GM12801 (cell line): ENCODE data around the gene DAB1.

Experiments used
- TF ChIP-seq, protein P1 (sequence below): IDR thresholded peaks from one replicate; pipeline ENCODE4 v1.5.1; 2011; ENCODE audit warnings: control low read depth; ENCODE audit not compliant: insufficient read length; ENCODE audit errors: extremely low read depth

Gene DAB1

GRCh38 chr1:57423656-57424211, at the start of gene DAB1:
DAB1 (minus strand) TSS chr1:57424060; CDS start chr1:57291030, 133,030 bp downstream.
- TF ChIP-seq, protein P1, sequence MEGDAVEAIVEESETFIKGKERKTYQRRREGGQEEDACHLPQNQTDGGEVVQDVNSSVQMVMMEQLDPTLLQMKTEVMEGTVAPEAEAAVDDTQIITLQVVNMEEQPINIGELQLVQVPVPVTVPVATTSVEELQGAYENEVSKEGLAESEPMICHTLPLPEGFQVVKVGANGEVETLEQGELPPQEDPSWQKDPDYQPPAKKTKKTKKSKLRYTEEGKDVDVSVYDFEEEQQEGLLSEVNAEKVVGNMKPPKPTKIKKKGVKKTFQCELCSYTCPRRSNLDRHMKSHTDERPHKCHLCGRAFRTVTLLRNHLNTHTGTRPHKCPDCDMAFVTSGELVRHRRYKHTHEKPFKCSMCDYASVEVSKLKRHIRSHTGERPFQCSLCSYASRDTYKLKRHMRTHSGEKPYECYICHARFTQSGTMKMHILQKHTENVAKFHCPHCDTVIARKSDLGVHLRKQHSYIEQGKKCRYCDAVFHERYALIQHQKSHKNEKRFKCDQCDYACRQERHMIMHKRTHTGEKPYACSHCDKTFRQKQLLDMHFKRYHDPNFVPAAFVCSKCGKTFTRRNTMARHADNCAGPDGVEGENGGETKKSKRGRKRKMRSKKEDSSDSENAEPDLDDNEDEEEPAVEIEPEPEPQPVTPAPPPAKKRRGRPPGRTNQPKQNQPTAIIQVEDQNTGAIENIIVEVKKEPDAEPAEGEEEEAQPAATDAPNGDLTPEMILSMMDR, result no peak

DNA sequence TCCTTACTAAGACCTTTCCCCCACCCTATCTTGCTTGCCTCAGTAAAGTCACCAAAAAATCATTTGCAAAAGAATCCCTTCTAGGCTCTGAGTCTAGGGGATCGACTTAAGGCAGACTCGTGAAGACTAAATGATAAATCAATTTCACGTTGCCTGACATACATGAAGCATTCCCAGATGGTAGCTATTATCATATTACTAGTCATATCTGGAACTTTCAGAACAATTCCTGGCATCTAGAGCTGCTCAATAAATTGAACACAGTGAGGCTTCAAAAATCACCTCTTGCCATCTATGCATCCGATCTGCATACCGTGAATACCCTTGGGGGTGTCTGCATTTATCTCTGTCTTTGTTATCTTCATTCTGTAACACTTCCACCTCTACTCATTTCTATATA, 49.6 kb upstream of the DAB1 start:
- TF ChIP-seq, protein P1, result no peak

DNA sequence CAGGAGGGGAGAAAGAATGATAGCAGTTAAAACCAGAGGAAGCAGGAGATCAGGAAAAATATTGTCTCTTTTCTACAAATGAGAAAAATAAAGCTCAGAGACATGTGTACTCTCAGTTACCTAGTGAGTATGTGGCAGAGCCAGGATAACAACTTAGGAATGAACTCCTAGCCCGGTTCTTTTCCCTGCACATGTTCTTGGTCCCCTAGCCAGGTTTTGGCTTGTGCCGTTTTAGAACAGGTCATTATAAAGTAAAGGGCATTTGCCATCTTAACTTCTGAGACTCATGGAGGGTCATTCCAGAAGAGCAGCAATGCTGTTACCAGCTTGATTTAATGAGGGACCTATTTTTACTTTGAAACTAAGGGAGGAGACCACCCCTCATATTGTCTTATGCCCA, 48.1 kb upstream of the DAB1 start:
- TF ChIP-seq, protein P1, result no peak

- TF ChIP-seq, protein P1, result no peak
Observed at GRCh38 chr1:57470036-57470435, 46.2 kb upstream of the DAB1 start.

DNA sequence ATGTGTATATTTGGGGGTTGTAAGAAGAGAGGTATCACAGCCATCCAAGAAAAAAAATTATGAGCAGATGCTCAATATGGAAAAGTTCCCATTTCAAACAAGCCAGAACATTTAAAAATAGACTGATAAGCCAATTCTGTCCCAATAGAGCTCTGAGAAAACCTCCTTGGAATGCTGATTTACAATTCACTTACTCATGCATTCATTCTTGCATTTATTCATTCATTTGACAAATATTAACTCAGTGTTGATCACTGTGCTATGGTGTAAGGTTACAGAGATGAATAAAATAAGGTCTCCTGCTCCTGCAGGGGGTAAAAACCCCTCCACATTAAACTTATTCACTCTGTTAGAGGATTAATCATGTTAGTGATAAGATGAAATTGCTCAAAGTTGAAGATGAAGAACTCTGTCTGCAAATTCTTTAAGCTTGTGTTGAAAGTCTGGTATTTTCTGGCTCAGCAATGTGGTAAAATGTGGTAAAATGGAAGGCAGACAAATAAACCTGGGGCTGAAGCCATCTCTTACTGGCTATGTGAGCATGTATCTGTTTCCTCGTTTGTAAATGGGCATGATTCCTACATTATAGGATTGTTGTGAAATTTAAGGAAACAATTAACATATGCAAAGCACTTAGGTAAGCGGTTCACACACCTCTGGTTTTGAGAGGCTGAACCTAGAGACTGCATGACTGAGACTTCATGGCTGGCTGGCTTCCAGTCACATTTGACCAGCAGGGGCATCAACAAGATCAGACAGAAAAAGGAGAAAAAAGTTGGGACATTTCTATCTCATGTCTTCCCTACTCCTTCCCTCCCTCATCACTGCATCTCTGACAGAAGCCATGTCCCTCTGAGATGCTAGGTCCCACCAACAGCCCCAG, 45.0 kb upstream of the DAB1 start:
- TF ChIP-seq, protein P1, result no peak

DNA sequence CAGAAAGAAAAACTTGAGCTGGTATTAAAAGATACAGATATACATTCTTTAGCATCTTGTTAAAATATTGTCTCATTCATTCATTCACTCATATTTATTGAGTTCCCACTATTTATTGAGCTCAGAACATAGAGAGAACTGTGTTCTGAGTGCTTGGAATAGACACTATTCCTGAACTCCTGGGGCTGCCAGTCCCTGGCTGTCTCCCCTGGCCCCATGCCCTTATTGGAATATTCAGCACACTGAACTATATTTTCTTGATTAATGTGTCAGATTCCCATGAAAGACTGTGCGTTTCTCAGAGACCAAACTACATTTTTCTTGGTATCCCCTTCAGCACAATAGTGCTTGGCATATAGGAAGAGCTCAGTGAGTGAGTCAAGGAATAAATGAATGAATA, 44.0 kb upstream of the DAB1 start:
- TF ChIP-seq, protein P1, result no peak

GRCh38 chr1:57464756-57465155, 40.9 kb upstream of the DAB1 start:
- TF ChIP-seq, protein P1, result no peak
